SH-SY5Y (cell line): ENCODE data around the gene PRMT7.

Experiments used
- GATA2 ChIP-seq: IDR thresholded peaks from 2 replicates; pipeline ENCODE4 v1.6.1; 2011; ENCODE audit warnings: mild to moderate bottlenecking, low read depth, low read length
- GATA3 ChIP-seq: IDR thresholded peaks from 2 replicates; pipeline ENCODE4 v1.6.1; 2011; ENCODE audit warnings: low read depth, mild to moderate bottlenecking, low read length, moderate library complexity

DNA sequence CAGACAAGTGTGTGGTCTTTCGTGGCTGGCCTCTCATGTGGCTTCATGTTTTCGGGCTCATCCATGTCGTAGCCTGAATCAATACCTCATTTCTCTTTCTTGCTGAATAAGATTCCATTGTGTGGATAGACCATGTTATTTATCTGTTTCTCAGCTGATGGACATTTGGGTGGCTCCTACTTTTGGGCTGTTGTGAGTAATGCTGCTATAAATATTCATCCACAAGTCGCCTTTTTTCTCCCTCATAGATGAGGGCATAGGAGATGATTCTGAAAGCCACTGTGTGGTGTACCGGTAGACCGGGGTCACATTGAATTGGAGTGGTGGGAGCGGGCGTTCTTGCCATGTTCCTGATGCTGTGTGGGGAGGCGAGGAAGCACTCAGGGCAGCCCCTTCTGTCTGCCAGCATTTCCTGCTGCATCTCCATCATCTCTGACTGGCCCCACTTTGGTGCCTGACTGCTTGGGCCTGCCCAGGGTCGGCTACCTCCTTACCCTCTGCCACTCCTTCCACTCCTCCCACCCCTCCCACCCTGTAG is 40.1 kb downstream of the PRMT7 start:
- TF ChIP-seq GATA3 (no peak), GATA2 (no peak)
